ENCODE results near the gene WFDC6.
"Not testable (repeated sequence)": the region's sequence is repeated elsewhere in the genome, so short reads cannot be mapped to it uniquely, and the experiment has no call there.

DNA sequence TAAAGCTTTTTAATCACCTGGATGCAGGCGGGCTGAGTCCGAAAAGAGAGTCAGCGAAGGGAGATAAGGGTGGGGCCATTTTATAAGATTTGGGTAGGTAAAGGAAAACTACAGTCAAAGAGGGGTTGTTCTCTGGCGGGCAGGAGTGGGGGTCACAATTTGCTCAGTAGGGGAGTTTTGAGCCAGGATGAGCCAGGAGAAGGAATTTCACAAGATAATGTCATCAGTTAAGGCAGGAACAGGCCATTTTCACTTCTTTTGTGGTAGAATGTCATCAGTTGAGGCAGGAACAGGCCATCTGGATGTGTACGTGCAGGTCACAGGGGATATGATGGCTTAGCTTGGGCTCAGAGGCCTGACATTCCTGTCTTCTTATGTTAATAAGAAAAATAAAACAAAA, 45.0 kb upstream of the WFDC6 start:
- TF ChIP-seq CTCF, POLR2A (IDR thresholded peaks at IDR 0.05): not testable (repeated sequence)
